OCI-LY3 (cell line): ENCODE measurements around the gene FAM83G.
"Not testable (repeated sequence)": the region's sequence is repeated elsewhere in the genome, so short reads cannot be mapped to it uniquely, and the experiment has no call there.

Experiments used
- H2AFZ ChIP-seq: fragments of 200-600, 300-600 bp; shearing (Covaris generic); 2 replicates; pipeline ENCODE4 v1.6.0; 2014; ENCODE audit warnings: antibody characterized with exemption, low read depth, low read length
- H3K27ac ChIP-seq: fragments of 200-600, 300-600 bp; sonication (generic); 2 replicates; pipeline ENCODE4 v1.5.1; 2014; ENCODE audit warnings: mild to moderate bottlenecking, low read length, moderate library complexity, mixed read lengths
- H3K27me3 ChIP-seq: fragments of 200-600, 300-600 bp; sonication (generic); 2 replicates; pipeline ENCODE4 v1.6.1; 2014; ENCODE audit warnings: low read depth, low read length, mixed read lengths
- H3K36me3 ChIP-seq: fragments of 200-600, 300-600 bp; sonication (generic); replicated peaks from 2 replicates; pipeline ENCODE3; 2014; ENCODE audit warnings: low read depth, low read length, mixed read lengths
- H3K4me1 ChIP-seq: fragments of 300-600, 200-600 bp; sonication (generic); 2 replicates; pipeline ENCODE4 v1.6.1; 2014; ENCODE audit warnings: low read length, mixed read lengths
- H3K4me2 ChIP-seq: fragments of 200-600, 300-600 bp; sonication (generic); 2 replicates; pipeline ENCODE4 v1.6.1; 2014; ENCODE audit warnings: low read length, mixed read lengths
- H3K4me3 ChIP-seq: fragments of 300-600, 200-600 bp; sonication (generic); 2 replicates; pipeline ENCODE4 v1.5.1; 2014; ENCODE audit warnings: antibody characterized with exemption, mild to moderate bottlenecking, low read length, moderate library complexity
- H3K79me2 ChIP-seq: fragments of 300-600, 200-600 bp; shearing (Covaris generic); 2 replicates; pipeline ENCODE4 v1.6.1; 2014; ENCODE audit warnings: mild to moderate bottlenecking, low read length, mixed read lengths
- H3K9ac ChIP-seq: fragments of 300-600, 200-600 bp; shearing (Covaris generic); 2 replicates; pipeline ENCODE4 v1.6.0; 2014; ENCODE audit warnings: mild to moderate bottlenecking, low read length, moderate library complexity
- H3K9me3 ChIP-seq: fragments of 200-600, 300-600 bp; shearing (Covaris generic); 2 replicates; pipeline ENCODE4 v1.6.1; 2014; ENCODE audit warnings: low read length, mixed read lengths; ENCODE audit not compliant: insufficient read depth
- H4K20me1 ChIP-seq: fragments of 200-600, 300-600 bp; sonication (generic); 2 replicates; pipeline ENCODE4 v1.6.1; 2016; ENCODE audit warnings: low read length, mixed read lengths; ENCODE audit not compliant: insufficient read depth
- EZH2phosphoT487 ChIP-seq: fragments of 200-600 bp; shearing (Covaris generic); IDR thresholded peaks from 2 replicates; pipeline ENCODE4 v1.6.1; 2018; ENCODE audit warnings: antibody characterized with exemption, mixed run types, low read depth
- TF ChIP-seq, protein P1 (sequence below): fragments of 200-600, 300-600 bp; sonication (generic); IDR thresholded peaks from 2 replicates; pipeline ENCODE4 v1.5.1; 2014; ENCODE audit warnings: antibody characterized with exemption, low read length, low read depth

FAM83G gene

GRCh38 chr17:18958611-18959010 is 46.0 kb downstream of the FAM83G start:
- Histone ChIP-seq H3K9me3 (no peaks in the 10 kb centered on the region), H3K4me1 (peaks cover 21% of the 10 kb centered on the region), H3K4me2 (no peak overlapping the region), H3K27ac (no peak overlapping the region), H3K36me3 (no peaks in the 10 kb centered on the region), H4K20me1 (no peaks in the 10 kb centered on the region), H3K9ac (no peak overlapping the region), H3K27me3 (no peaks in the 10 kb centered on the region), H3K79me2 (no peaks in the 10 kb centered on the region), H2AFZ (no peak overlapping the region), H3K4me3 (no peak overlapping the region)
- TF ChIP-seq, protein P1, sequence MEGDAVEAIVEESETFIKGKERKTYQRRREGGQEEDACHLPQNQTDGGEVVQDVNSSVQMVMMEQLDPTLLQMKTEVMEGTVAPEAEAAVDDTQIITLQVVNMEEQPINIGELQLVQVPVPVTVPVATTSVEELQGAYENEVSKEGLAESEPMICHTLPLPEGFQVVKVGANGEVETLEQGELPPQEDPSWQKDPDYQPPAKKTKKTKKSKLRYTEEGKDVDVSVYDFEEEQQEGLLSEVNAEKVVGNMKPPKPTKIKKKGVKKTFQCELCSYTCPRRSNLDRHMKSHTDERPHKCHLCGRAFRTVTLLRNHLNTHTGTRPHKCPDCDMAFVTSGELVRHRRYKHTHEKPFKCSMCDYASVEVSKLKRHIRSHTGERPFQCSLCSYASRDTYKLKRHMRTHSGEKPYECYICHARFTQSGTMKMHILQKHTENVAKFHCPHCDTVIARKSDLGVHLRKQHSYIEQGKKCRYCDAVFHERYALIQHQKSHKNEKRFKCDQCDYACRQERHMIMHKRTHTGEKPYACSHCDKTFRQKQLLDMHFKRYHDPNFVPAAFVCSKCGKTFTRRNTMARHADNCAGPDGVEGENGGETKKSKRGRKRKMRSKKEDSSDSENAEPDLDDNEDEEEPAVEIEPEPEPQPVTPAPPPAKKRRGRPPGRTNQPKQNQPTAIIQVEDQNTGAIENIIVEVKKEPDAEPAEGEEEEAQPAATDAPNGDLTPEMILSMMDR, result no peak
- TF ChIP-seq EZH2phosphoT487, result no peak

DNA sequence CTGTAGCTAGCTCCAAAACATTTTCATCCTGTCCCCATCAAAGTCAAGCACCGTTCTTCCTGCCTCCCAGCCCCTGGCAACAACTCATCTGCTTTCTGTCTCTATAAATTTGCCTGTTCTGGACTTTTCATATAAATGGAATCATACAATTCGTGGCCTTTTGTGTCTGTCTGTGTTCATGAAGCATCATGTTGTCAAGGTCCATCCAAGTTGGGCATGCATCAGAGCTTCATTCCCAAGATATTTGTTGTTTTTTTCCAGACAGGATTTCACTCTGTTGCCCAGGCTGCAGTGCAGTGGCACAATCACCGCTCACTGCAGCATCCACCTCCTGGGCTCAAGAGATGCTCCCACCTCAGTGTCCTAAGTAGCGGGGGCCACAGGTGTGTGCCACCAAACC is 46.7 kb downstream of the FAM83G start:
- H3K9ac ChIP-seq, result no peak overlapping the region
- H3K4me2 ChIP-seq, result no peak overlapping the region
- no peak overlapping the region for H3K4me3 ChIP-seq
- peaks cover 21% of the 10 kb centered on the region for H3K4me1 ChIP-seq
- H4K20me1 ChIP-seq, result no peaks in the 10 kb centered on the region
- no peaks in the 10 kb centered on the region for H3K36me3 ChIP-seq
- H3K27ac ChIP-seq, result no peak overlapping the region
- H3K9me3 ChIP-seq, result no peaks in the 10 kb centered on the region
- no peaks in the 10 kb centered on the region for H3K27me3 ChIP-seq
- no peak overlapping the region for H2AFZ ChIP-seq
- TF ChIP-seq EZH2phosphoT487, result no peak
- TF ChIP-seq, protein P1, result no peak
- H3K79me2 ChIP-seq, result no peaks in the 10 kb centered on the region

- TF ChIP-seq EZH2phosphoT487, result no peak
- TF ChIP-seq, protein P1, result no peak
- Histone ChIP-seq H3K27ac (no peak overlapping the region), H3K4me2 (no peak overlapping the region), H3K79me2 (no peaks in the 10 kb centered on the region), H3K4me3 (no peak overlapping the region), H3K4me1 (peaks cover 11% of the 10 kb centered on the region), H4K20me1 (no peaks in the 10 kb centered on the region), H3K9me3 (no peaks in the 10 kb centered on the region), H3K27me3 (no peaks in the 10 kb centered on the region), H3K36me3 (no peaks in the 10 kb centered on the region), H3K9ac (no peak overlapping the region), H2AFZ (no peak overlapping the region)
These were observed 48.0 kb downstream of the FAM83G start for GRCh38 chr17:18956581-18956980.

DNA sequence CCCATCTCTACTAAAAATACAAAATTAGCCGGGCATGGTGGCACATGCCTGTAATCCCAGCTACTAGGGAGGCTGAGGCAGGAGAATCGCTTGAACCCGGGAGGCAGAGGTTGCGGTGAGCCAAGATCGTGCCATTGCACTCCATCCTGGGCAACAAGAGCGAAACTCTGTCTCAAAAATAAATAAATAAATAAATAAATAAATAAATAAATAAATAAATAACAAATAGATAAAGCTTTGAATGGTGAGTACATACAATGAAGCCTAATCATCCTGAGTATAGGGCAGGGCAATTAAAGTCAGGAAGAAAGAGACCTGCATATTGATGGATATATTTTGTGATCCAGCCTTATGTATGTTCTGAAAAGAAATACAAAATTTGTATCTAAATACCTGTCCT is 48.5 kb downstream of the FAM83G start:
- not testable (repeated sequence) for H3K4me2 ChIP-seq, H4K20me1 ChIP-seq, H3K36me3 ChIP-seq, H2AFZ ChIP-seq, H3K27me3 ChIP-seq, H3K79me2 ChIP-seq, H3K4me1 ChIP-seq, H3K9me3 ChIP-seq, H3K4me3 ChIP-seq, H3K27ac ChIP-seq, H3K9ac ChIP-seq

DNA sequence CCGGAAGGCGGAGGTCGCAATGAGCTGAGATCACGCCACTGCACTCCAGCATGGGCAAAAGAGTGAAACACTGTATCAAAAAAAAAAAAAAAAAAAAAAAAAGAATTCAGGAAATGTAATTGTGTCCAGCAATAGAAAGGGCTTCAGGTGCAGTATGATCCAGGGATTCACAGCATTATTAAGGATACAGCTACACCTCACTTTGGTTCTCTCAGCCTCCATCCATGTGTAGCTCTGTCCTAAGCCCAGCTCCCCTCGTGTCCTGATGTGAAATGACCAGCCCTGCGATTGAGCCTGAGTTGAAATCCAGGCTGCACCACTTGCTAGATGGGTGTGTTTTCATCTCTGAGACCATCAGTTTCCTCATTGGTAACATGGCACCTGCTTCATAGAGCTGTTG is 49.6 kb downstream of the FAM83G start:
- no peak overlapping the region for H2AFZ ChIP-seq
- no peaks in the 10 kb centered on the region for H4K20me1 ChIP-seq
- no peaks in the 10 kb centered on the region for H3K79me2 ChIP-seq
- no peaks in the 10 kb centered on the region for H3K9me3 ChIP-seq
- no peak overlapping the region for H3K4me2 ChIP-seq
- H3K27me3 ChIP-seq, result no peaks in the 10 kb centered on the region
- no peaks in the 10 kb centered on the region for H3K4me1 ChIP-seq
- no peak for TF ChIP-seq EZH2phosphoT487
- TF ChIP-seq, protein P1, result no peak
- H3K36me3 ChIP-seq, result no peaks in the 10 kb centered on the region
- no peak overlapping the region for H3K9ac ChIP-seq
- H3K4me3 ChIP-seq, result no peak overlapping the region
- H3K27ac ChIP-seq, result no peak overlapping the region
